ENCODE data around the gene IQSEC1. TPM values are rescaled to one million over a fixed set of nuclear protein-coding genes. Genes with fewer than 3 reads are reported as not detected.

Gene IQSEC1
- total RNA-seq, 1 experiment from 2014 or later = 7.7 TPM

- DNase-seq (ENCODE audit: low read depth) = no peak
These were observed 4.8 kb downstream of the IQSEC1 start for GRCh38 chr3:13068269-13069010.

DNA sequence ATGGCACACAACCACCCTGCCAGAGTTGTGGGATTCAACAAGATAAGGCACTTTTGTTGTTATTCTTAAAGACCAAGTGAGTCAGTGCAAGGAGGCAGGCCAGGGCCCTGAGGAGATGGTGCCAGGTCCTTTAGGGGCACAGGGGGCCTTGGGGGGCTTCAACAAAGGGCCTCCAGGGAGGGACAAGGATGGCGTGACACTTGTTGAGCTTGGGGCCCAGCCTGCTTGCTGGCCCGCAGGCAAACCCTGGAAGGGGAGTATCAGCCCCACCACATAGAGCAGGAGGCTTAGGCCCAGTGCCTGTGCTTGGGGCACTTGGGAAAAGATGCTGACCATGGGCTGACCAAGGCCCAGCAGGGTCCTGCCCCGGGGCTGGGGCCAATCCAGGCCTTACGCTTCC, 5.5 kb downstream of the IQSEC1 start:
- no peak for DNase-seq (ENCODE audit: low read depth)

DNA sequence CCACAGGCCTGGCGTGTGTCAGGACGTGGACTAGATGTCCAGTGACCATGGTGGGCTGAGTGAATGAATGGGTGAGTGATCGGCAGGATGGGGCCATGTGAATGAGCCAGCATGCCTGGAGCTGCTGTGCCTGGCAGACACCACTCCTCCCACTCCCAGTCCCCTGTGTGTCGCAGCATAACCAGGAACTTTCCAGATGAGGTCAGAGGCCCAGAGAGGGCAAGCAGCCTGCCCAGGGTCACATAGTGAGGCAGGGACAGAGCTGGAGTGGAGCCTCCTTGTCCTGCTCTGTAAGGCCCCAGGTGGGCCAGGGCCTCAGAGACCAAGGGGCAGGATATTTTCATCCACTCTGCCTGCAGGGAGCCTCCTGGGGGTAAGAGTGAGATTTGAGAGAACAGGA, 6.4 kb downstream of the IQSEC1 start:
- no peak for DNase-seq (ENCODE audit: low read depth)

DNA sequence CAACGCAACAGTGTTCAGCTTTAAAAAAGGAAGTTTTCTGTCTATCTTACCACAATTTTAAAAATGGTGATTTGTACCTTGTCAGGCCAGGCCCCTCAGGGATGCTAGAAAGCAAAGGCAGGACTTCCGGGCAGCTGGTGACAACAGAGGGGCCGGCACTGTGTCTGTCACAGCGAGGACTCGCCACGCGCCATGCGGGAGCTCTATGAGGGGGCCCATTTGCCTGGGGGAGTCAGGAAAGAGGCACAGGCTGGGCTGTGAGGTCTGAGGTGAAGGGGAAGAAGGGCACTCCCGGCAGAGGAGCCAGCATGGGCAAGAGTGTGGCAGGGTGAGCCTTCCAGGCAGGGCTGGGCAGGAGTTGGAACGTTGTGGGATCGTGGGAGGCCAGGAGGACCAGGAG, 7.0 kb downstream of the IQSEC1 start:
- no peak for DNase-seq (ENCODE audit: low read depth)

DNA sequence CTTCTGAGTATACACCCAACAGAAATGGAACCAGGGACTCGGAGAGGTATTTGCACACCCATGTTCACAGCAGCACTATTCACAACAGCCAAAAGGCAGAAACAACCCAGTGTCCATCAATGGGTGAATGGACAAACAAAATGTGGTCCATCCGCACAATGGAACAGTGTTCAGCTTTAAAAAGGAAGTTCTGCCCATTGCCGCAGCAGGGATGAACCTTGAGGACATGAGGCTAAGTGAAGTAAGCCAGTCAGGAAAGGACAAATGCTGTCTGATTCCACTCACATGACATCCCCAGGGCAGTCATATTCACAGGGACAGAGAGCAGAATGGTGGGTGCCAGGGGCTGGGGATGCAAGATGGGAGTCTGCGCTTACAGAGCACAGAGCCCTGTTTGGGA, 7.5 kb downstream of the IQSEC1 start:
- DNase-seq (ENCODE audit: low read depth) = no peak

DNA sequence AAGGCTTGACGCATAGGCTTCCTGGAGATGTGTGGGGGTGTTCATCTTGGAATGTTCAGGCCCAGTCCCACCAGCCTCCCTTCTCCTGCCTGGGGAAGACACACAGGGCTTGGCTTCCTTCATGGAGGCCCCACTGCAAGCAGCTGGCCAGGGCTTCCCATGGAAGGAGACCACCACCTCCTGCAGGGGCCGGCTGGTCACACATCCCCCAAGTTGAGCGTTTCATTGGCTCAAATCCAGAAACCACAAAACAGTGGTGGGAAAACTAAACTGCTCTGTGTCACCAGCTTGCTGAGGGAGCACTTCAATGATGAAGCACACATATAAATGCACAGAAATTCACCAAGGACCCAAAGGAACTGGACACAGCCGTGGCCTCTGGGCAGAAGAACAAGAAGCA, 8.3 kb downstream of the IQSEC1 start:
- no peak for DNase-seq (ENCODE audit: low read depth)

GRCh38 chr3:13064159-13064868, 8.9 kb downstream of the IQSEC1 start:
- no peak for DNase-seq (ENCODE audit: low read depth)

DNA sequence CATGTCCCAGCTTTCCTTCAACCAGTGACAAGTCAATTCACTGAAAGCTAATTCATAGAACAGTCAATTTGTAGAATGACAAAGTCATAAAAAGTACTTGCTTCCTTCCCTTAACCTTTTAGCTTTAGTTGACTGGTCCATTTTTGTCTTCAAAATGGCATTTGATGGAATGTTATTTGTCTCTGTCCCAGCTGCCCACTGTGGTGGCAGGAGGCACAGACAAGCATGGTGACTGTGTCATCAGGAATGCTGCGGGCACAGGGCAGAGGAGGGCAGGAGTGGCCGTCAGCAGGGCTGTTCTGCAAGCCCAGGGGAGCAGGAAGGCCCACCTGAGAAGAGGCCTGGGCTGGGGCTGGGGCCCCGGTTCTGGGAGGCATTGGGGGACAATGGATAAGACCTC, 10.0 kb downstream of the IQSEC1 start:
- DNase-seq (ENCODE audit: low read depth) = peak; percentile 43

DNA sequence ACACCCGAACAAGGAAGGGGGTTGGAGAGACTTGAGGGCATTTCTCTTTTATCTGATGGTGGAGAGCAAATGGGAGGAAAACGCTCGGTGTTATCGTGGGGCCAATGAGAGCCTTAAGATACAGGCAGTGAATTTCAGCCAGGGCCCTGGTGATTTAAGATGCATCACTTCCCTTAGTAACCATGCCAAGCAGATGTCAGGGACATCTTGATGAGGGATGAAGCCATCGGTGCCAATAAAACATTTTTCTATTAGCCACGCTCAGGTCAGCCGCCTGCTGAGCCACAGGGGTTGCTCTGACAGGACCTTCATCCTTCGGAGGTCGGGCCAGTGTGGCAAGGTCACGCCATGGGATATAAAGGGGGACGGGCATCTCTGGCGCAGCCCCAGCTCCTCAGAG, 10.6 kb downstream of the IQSEC1 start:
- no peak for DNase-seq (ENCODE audit: low read depth)

- no peak for DNase-seq (ENCODE audit: low read depth)
These were observed 12.8 kb downstream of the IQSEC1 start for GRCh38 chr3:13060341-13060910.

DNA sequence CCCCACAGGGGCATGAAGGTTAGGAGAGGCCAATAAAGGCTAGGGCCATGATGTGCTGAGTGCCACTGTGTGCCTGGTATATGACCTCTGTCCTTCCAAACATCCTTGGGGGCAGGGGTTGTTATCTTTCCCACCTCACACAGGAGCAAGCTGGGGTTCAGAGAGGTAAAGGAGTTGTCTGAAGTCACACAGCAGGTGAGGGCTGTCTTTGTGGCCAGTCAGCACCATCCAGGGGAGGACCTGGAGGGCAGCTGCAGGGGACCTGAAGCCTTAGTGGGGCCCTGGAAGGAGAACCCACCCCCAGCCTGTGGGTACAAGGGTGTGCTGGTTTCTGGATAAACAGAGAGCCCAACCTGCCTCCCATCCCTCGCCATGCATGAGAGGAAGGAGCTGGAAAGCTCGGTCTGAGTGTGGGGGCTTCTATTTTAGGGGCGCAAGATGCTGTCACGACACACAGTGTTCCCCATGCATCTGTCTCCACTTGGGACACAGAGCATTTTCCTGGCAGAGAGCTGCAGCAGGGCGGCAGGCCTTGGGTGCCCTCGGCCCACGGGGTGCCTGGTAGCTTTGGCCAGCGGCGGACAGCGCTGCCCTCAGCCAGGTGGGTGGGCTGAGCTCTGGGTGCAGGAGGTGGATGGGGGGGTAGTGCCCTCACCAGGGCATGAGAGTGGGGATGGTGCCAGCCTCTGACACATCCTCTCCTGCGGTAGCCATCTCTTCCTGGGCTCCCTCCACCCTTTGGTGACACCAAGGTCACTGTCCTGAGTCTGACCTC, 14.7 kb downstream of the IQSEC1 start:
- no peak for DNase-seq (ENCODE audit: low read depth)

GRCh38 chr3:13057282-13058040, 15.8 kb downstream of the IQSEC1 start:
- no peak for DNase-seq (ENCODE audit: low read depth)

DNA sequence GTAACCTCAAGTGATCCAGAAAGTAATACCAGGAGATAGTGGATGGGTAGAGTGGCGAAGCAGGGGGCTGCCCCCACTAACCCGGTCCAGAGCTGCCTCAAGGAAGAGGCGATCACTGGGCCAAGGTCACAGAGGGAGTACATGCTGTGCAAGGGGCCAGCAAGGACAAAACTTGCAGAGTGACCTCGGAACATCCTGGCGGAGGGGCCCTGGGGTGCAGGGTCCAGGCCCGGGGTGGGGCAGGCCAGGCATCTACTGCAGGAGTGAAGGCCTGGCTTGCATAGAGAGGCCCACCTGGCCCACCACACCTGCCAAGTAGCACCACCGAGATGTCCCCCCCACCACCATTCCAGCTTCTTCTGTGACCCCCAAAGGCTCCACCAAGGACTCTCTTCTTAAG, 17.6 kb downstream of the IQSEC1 start:
- DNase-seq (ENCODE audit: low read depth) = no peak

GRCh38 chr3:13054341-13055285, 18.6 kb downstream of the IQSEC1 start:
- DNase-seq (ENCODE audit: low read depth) = no peak

- no peak for DNase-seq (ENCODE audit: low read depth)
These were observed 19.3 kb downstream of the IQSEC1 start for GRCh38 chr3:13053893-13054292.

GRCh38 chr3:13053420-13053819, 19.8 kb downstream of the IQSEC1 start:
- DNase-seq (ENCODE audit: low read depth) = peak; percentile 46

GRCh38 chr3:13052191-13052820, 20.9 kb downstream of the IQSEC1 start:
- DNase-seq (ENCODE audit: low read depth) = no peak

- DNase-seq (ENCODE audit: low read depth) = no peak
These were observed 21.6 kb downstream of the IQSEC1 start for GRCh38 chr3:13051581-13051980.

GRCh38 chr3:13051066-13051465, 22.2 kb downstream of the IQSEC1 start:
- no peak for DNase-seq (ENCODE audit: low read depth)

GRCh38 chr3:13050446-13050845, 22.8 kb downstream of the IQSEC1 start:
- DNase-seq (ENCODE audit: low read depth) = no peak
